HG03521 (cell line): Measurements from ENCODE around the gene ARFGEF2.
A peak's percentile ranks its signal among the peaks of the same experiment; 100 is the strongest.
"Not testable (repeated sequence)": the region's sequence is repeated elsewhere in the genome, so short reads cannot be mapped to it uniquely, and the experiment has no call there.

Experiments
- ATAC-seq: cut with Tn5 transposase; IDR thresholded peaks from one replicate; pipeline ENCODE4 v1.9.1; 2021; ENCODE audit warnings: mild to moderate bottlenecking, moderate library complexity; ENCODE audit not compliant: unreplicated experiment

Gene ARFGEF2

DNA sequence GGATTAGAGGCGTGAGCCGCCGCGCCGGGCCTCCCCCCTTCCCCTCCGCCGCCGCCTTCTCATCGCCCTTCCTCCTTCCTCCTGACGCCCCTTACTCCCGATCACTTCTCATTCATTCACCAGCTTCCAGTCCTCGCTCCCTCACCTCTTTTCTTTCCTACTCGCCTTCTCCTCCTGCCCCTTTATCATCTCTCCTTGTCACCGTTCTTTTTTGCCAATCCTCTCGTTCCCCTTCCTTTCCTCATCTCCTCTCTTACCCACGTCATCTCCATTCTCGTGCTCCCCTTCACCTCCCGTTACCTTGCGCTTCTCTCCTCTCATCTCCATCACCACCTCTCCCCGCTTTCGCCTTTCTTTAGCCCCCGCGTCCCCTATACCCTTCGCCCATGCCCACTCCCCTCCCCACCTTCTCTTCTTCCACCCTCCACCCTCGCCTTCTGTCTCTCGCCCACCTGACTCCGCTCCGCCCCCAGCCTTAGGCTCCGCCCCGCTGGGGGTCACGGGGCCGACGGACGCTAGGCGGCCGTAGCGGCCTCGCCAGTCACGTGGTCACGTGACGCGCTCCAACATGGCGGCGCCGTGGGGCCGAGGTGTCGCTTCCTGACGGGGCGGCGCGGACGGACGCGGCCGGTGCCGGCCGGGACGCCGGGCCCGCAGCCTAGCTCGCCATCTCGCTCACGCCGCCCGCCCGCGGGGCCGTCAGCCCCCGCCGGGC, at the start of gene ARFGEF2:
ARFGEF2 (plus strand) TSS at position 544 of the 715 bp plus-strand sequence. CDS start 179 bp downstream, outside the sequence.
- peak; percentile 82 for ATAC-seq

DNA sequence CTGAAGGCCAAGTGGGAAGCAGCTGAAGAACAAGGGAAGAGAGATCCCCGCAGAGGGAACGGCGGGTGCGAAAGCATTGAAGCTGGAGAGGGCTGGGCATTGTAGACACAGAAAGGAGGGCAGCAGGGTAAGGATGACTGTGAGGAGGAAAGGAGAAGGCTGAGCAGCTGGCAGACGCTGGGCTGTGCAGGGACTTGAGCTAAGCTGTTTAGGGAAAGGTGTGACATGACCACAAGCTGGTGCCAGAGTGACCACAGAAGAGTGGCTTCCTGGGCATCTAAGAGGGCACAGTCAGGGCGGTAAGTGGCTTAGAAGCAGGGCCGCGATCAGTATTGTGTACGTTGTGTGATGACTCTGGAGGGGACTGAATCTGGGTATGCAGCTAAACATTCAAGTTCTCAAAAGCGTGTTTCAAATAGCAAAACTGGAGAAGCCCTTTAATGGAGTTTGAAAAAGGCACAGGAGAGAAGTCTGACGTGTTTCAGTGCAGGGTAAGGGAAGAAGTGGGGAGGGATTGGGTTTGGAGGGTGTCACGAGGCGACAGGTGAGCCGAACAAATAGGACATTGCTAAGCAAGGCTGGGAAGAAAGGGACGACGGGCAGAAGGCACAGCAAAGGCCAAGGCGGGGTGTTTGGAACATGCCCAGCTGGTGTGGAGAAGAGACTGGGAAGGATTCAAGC, 46.1 kb upstream of the ARFGEF2 start:
- no peak for ATAC-seq

DNA sequence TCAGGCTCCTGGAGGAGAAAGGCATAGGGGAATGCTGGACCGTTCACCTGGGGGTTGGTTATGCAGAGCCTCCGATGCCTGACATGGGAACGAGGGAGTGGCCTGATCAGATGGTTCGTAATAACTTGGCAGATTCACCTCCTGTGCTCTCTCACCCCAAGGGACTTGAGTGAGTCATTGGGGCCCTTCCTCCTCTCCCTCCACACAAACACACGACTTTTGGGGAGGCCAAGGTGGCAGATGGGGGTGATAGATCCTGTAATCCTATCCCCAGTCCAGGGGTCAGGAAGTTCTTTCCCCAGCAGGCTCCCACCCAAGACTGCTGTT, 45.6 kb upstream of the ARFGEF2 start:
- no peak for ATAC-seq

DNA sequence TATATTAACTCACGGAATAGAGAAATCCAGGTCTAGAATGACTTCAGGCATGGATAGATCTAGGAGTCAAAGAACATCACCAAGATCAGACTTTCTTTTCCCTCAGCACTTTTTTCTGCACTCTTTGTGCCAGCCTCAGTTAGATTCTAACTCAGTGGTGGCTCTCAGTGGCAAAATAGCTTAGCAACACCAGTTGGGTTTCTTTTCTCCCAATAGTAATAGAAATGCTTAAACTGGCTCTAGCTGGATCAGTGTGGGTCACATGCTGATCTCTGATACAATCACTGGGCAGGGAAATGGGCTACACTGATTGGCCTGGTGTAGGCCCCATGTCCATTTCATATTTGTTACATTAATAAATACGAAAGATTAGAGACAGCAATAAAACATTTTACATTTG, 44.2 kb upstream of the ARFGEF2 start:
- ATAC-seq: no peak

DNA sequence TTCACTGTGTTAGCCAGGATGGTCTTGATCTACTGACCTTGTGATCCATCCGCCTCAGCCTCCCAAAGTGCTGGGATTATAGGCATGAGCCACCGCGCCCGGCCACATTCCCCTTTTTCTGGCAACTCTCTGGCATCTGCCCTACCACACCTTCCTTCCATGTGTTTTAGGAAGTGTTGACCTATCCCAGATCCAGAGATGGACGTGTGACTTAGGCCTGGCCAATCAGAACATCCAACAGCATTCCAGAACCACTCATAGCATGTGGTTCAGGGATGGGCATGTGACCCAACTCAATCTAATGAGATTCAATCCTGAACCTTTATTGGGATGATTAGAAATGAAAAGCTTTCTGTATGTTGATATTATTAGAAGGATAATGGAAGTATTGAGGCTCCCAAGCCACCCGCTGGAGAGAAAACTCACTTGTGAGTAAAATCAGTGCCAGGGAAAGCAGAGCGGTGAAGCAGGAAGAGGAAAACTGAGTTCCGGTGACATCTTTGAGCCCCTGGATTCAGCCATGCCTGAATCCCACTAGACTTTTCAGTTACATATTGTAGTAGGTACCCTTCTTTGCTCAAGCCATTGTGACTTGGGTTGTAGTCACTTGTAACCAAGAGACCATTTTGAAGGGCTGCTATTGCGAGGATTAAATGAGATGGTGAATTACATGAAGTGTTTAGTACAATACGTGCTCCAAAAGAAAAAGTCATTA, 42.8 kb upstream of the ARFGEF2 start:
- no peak for ATAC-seq

DNA sequence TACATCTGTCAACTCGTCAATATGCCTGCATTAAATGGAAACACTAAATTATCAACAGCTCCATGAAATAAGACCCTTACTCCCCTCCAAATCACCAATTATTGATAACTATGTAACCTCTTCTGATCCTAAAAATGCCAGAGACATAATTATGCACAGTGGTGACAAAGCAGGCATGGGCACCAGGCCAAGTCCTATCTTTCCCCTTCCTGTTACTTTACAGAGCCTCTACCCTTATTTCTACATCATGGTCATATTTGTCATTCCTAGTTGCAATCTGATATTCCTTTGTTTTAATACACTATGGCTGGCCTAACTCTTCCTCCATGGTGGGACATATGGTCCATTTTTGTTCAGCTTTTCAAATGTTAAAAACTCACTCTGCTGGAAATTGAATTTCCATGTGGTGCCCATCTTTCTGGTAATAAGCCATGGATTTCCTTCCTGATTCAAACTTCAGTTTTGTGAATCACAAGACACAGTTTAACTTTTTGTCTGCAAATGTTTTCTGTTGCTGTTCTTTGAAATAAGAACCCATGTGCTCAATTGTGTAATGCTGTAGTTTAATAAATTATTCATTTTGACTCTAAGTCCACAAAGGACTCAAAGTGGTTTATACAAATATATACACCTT, 41.8 kb upstream of the ARFGEF2 start:
- ATAC-seq: no peak

DNA sequence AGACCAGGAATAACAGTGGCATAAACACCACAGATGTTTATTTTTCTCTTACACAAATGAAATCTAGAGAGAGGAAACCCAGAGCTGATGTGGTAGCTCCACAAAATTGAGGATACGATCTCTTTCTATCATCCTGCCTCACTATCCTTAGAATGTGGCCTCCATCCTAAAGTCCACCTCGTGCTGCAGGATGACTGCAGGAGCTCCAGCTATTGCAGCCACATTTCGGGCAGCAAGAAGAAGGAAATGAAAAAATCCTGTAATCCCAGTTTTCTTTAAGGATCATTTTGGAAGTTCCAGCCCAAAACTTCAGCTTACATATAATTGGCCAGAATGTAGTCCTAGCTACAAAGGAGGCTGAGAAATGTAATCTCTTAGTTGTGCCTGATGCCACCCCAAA, 41.2 kb upstream of the ARFGEF2 start:
- ATAC-seq: no peak

DNA sequence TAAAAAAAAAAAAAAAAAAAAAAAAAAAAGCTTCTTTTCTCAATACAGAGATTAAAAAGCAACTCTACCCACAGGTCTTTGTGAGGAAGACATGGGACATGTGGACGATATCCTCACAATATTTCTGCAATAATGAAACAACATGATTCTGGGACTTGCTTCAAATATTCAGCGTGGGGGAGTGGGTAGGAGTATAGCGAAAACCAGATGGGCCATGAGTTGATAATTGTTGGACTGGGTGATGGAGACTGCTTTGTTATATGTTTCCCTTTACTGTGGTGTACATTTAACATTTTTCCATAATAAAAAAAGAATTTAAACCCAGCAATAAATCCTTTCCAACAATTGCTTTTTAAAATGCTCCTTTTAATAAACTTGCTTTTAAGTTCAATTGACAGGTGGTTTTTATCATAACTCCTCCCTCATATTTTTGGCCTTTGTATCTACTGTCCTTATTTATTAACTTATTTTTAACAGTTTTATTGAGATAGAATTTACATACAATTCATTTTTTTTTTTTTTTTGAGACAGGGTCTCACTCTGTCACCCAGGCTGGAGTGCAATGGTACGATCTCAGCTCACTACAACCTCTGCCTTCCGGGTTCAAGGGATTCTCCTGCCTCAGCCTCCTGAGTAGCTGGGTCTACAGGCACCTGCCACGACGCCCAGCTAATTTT, 40.4 kb upstream of the ARFGEF2 start:
- no peak for ATAC-seq

DNA sequence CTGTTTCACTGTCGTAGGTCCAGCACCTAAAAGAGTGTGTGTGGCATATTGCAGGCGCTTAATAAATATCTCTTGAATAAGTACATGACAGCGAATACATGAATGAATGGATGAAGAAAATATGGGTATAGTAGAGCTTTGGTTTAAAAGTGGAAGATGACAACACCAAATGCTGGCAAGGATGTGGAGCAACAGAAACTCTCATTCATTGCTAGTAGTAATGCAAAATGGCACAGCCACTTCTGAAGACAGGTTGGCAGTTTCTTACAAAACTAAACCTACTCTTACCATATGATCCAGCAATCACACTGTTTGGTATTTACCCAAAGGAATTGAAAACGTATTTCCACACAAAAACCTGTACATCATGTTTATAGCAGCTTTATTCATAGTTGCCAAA, 36.3 kb upstream of the ARFGEF2 start:
- ATAC-seq: no peak

DNA sequence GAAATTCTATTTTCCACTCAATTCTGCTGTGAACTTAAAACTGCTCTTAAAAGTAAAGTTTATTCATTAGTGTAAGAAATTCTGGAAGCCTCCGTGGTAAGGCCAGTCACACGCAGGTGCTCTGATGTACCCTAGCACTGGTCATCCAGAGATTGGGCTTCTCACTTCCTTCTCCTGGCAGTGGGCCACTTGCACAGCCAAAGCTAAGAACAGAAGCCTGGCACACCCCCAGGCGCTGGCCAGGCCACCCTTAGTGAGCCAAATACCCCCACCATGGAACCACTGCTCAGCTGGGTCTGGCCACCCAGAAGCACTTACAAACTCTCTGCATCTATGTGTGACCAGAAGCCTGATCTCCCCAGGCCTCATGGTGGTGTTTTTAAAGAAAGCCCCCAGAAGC, 35.3 kb upstream of the ARFGEF2 start:
- no peak for ATAC-seq

DNA sequence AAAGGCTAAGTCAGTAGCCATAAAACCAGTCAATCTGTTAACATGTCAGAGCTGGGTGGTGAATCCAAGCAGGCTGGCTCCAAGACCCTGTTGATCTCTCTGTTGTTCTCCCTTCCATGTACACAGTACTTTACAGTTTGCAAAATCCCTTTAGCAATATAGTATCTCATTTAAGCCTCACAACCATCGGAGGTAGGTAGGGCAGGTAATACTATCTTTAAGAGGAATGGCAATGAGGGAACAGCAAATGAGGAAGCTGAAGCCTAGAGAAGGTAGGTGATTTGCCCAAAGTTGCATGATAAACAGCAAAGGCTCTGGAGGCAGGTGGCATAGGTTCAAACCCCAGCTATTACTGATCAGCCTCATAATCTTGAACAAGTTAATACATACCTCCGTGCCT, 34.7 kb upstream of the ARFGEF2 start:
- ATAC-seq: no peak

DNA sequence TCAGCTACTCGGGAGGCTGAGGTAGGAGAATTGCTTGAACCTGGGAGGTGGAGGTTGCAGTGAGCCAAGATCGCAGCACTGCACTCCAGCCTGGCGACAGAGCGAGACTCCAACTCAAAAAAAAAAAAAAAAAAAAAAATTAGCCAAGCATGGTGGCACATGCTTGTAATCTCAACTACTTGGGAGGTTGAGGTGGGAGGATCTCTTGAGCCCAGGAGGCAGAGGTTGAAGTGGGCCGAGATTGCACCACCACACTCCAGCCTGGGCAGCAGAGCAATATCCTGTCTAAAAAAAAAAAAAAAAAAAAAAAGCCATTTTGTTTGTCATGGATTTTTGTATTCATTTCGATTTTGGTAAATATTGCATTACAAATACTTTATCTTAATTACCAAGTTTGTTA, 33.0 kb upstream of the ARFGEF2 start:
- ATAC-seq: not testable (repeated sequence)

DNA sequence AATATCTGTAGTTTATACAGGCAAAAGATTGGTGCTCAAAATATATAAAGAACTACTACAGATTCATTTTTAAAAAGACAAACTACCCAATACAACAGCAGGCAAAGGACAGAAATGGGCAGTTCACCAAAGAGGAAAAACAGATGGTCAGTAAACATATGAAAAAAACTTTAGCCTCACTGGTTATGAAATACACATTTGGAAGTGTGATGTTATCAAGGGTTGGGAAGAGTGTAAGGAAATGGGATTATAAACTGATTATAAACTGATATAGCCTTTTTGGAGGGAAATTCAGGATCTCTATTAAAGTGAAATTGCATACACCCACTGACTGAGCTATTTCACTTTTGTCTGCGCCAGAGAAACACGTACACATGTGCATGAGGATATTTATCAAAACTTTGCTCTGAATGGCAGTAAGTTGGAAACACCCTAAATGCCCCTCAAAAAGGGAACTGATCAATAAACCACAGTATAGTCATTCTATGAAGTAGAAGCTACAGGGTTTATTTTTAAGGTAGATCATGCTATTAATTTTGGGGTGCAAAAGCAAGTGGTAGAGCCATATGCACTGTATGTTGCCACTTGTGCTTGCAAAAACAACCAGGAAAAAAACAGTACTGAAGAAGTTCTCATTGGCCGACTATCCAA, 32.2 kb upstream of the ARFGEF2 start:
- no peak for ATAC-seq

DNA sequence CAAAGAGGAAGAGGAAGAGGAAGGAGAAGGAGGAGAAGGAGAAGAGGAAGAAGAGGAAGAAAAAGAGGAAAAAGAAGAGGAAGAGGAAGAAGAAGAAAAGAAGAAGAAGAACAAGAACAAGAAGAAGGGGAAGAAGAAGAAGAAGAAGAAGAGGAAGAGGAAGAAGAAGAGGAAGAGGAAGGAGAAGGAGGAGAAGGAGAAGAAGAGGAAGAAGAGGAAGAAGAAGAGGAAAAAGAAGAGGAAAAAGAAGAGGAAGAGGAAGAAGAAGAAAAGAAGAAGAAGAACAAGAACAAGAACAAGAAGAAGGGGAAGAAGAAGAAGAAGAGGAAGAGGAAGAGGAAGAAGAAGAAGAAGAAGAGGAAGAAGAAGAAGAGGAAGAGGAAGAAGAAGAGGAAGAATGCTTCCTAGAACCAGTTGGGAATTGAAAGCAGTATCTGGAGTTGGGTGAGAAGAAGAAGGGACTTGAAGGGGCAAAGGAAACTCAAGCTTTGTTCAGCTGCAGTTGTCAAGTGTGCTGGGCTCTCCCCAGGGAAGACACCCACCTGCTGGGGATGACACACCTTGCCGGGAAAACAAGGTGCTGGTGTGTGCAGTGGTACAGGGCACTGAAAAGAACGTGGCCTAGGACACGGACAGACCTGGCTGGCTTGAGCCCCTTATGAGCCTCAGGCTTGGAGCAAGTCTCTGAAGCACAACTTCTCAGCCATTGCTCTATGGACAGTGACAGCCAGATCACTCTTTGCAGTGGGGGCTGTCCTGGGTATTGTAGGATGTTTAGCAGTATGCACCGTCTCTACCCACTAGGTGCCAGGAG, 30.1 kb upstream of the ARFGEF2 start:
- no peak for ATAC-seq

DNA sequence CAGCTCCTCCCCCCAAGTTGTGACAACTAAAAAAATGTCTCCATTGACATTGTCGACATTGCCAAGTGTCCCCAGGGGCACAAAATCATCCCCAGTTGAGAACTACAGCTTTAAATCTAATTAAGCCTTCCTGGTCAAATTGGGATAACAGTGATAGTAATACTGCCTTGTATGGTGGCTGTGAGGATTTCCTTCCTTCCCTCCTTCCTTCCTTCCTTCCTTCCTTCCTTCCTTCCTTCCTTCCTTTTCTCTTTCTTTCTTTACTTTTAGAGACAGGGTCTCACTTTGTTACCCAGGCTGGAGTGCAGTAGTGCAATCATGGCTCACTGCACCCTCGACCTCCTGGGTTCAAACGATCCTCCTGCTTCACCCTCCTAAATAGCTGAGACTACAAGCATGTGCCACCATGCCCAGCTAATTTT, 29.5 kb upstream of the ARFGEF2 start:
- no peak for ATAC-seq

DNA sequence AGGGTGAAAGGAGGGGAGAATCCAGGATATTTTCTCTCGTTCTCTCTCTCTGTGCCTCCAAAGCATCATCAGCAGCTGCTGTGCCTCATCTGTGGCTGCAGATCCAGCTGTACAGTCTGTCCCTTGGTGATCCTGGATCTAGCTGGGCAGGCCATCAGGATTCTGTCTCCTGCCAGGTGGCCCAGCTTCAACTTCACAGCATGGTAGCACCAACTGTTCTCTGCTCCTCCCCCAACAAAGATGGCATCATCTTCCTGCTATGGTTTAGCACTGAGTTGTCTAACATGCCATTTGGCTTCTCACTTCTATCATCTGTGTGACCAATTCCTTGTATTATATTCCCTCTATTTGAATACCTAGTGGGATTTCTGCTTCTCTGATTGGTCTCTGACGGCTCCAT, 28.6 kb upstream of the ARFGEF2 start:
- no peak for ATAC-seq

DNA sequence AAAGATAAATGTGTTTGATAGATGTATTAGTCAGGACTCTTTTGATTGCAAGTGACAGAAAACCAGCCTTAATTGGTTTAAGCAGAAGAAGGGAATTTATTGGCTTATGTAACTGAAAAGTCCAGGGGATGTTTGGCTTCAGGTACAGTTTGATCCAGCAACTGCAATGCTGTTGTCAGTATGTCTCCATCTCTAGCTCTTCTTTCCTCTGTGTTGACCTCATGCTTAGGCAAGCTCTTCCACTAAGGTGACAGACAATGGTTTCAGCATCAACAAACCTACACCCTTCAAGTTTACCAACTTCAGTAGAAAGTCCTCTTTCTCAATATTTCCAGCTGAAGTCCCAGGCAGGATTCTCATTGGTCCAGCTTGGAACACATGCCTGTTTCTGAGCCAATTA, 28.1 kb upstream of the ARFGEF2 start:
- no peak for ATAC-seq

DNA sequence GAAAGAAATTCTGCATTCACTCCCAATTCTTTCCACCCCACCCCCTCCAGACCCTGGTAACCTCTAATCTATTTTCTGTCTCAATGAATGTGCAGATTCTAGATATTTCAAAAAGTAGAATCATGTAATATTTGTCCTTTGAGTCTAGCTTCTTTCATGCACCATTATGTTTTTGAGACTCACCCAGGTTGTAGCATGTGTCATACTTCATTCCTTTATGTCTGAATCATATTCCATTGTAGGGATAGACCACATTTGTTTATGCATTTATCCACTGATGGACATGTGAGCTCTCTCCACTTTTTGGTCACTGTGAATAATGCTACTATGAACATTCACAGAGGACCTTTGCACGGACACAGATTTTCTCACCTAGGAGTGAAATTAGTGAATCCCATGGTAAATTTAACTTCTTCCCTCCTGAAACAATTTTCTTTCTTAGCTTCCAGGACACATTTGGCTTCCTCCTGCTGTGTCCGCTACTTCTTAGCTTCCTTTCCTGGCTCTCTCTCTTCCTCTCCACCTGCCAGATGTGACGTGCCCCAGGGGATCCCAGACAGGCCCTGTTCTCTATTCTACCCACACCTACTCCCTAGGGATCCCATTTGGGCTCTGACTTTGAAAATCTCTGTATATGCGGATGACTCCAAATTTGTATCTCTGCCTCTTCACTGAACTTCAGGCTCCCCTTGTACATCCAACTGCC, 24.1 kb upstream of the ARFGEF2 start:
- ATAC-seq: no peak

DNA sequence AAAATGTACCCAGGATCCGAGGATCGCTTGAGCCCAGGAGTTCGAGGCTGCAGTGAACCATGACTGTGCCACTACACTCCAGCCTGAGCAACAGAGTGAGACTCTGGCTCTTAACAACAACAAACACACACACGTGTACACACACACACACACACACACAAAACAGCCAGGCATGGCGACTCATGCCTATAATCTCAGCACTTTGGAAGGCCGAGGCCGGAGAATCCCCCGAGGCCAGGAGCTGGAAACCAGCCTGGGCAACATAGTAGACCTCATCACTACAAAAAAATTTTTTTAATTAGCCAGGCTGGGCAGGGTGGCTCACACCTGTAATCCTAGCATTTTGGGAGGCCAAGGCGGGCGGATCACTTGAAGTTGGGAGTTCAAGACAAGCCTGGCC, 23.3 kb upstream of the ARFGEF2 start:
- ATAC-seq: no peak
